HG02970 (cell line): ENCODE results near the gene CEP19.
A peak's percentile ranks its signal among the peaks of the same experiment; 100 is the strongest.
"Not testable (repeated sequence)": the region's sequence is repeated elsewhere in the genome, so short reads cannot be mapped to it uniquely, and the experiment has no call there.

Experiments used
- ATAC-seq: cut with Tn5 transposase; IDR thresholded peaks from one replicate; pipeline ENCODE4 v1.9.1; 2021; ENCODE audit warnings: mild to moderate bottlenecking, moderate library complexity, moderate number of reproducible peaks; ENCODE audit not compliant: unreplicated experiment, low FRiP score

CEP19 gene

GRCh38 chr3:196711838-196712513 lies at the start of gene CEP19, which contains the start of gene PIGX:
Gene CEP19, minus strand, starts transcription at chr3:196712250. Its CDS starts 3,593 bp downstream, at chr3:196708657.
Gene PIGX, plus strand, starts transcription at chr3:196712377.
- peak; percentile 74 for ATAC-seq

GRCh38 chr3:196757876-196758739 lies 46.1 kb upstream of the CEP19 start:
- no peak for ATAC-seq

- ATAC-seq = no peak
Measured at GRCh38 chr3:196756732-196757131, 44.7 kb upstream of the CEP19 start.

GRCh38 chr3:196754091-196754981 lies 42.3 kb upstream of the CEP19 start:
- no peak for ATAC-seq

GRCh38 chr3:196753201-196753600 lies 41.2 kb upstream of the CEP19 start:
- ATAC-seq = no peak

- ATAC-seq = no peak
Measured at GRCh38 chr3:196749125-196749524, 37.1 kb upstream of the CEP19 start.

- ATAC-seq = not testable (repeated sequence)
Measured at GRCh38 chr3:196743569-196743968, 31.5 kb upstream of the CEP19 start.

- ATAC-seq = no peak
Measured at GRCh38 chr3:196741249-196741889, 29.3 kb upstream of the CEP19 start.

- no peak for ATAC-seq
Measured at GRCh38 chr3:196740481-196741248, 28.6 kb upstream of the CEP19 start.

- peak; percentile 85 for ATAC-seq
Measured at GRCh38 chr3:196739671-196740480, 27.8 kb upstream of the CEP19 start, which contains the start of gene PAK2. Gene PAK2, plus strand, starts transcription at chr3:196739857. Its CDS starts 42,790 bp downstream, at chr3:196782647.

- ATAC-seq = no peak
Measured at GRCh38 chr3:196737655-196738054, 25.6 kb upstream of the CEP19 start.

- no peak for ATAC-seq
Measured at GRCh38 chr3:196736670-196737374, 24.8 kb upstream of the CEP19 start.

GRCh38 chr3:196735751-196736150 lies 23.7 kb upstream of the CEP19 start:
- no peak for ATAC-seq

- no peak for ATAC-seq
Measured at GRCh38 chr3:196726788-196727675, 15.0 kb upstream of the CEP19 start.

GRCh38 chr3:196721097-196721496 lies 9.0 kb upstream of the CEP19 start:
- ATAC-seq = no peak

- not testable (repeated sequence) for ATAC-seq
Measured at GRCh38 chr3:196717162-196717561, 5.1 kb upstream of the CEP19 start.
